IPS DF 4.7 (cell line): ENCODE data around the gene MAML2.

Source experiments
- DNase-seq: peaks from one replicate; pipeline ENCODE4 v3.0.0-alpha.2; 2013; ENCODE audit warnings: low spot score; ENCODE audit errors: extremely low read depth

Gene MAML2

GRCh38 chr11:96342961-96343711 lies at the start of gene MAML2:
MAML2 (minus strand) TSS chr11:96343195; CDS start chr11:96341895, 1,300 bp downstream.
- DNase-seq, result peak; percentile 68

GRCh38 chr11:96391698-96392307 lies 48.8 kb upstream of the MAML2 start:
- no peak for DNase-seq

DNA sequence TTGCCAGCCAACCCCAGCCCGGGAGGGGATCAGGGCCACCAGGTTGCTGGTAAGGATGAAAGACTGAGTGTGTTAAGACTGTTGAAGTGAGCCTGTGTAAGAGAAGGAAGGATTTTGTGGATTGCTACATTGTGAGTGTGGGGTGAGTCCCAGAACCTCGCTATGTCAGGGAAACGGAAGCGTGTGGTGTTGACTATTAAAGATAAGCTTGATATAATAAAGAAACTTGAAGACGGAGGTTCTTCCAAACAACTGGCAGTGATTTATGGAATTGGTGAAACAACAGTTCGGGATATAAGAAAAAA lies 47.4 kb upstream of the MAML2 start:
- no peak for DNase-seq

DNA sequence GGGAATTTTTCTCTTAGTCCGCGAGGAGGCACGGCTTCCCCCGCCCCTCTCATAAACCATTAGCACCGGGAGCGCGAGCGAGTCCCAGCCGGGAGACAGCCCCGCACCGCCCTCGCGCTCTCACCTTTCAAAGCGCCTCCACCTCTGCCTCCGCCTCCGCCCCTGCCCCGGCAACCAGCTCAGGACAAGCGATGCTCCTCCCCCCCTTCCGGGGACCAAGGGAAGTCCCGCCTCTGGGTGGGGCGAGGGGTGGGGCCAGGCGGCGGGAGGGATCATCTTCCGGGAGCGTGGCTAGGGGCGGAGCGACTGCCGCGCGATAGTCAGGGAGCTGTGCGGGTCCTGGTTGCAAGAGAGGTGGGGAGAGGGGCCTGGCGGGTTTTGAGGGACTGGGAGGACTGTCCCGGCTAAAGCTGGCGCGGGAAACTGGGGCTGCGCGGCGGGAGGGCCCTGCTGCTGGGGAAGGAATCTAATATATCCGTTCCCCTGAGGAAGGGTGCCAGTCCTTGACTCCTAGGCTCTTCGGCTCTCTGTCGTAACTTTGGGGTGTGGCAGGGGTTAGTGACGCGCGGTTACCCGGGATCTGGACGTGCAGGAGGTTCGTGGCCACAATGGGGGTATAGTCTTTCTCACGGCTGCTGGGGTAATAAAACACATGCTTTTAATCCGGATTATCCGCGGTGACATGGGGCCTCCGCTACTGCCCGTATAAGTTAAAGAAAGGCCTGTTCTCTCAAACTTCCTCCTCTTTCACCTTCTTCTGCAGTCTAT lies 46.9 kb upstream of the MAML2 start, which contains the start of the genes CCDC82 and JRKL:
TSS of gene CCDC82 (minus strand) at position 193 of the 768 bp plus-strand sequence. CDS start 5,165 bp downstream, outside the sequence.
TSS of gene JRKL (plus strand) at position 294 of the 768 bp plus-strand sequence. CDS start 637 bp downstream, outside the sequence.
- peak; percentile 38 for DNase-seq

DNA sequence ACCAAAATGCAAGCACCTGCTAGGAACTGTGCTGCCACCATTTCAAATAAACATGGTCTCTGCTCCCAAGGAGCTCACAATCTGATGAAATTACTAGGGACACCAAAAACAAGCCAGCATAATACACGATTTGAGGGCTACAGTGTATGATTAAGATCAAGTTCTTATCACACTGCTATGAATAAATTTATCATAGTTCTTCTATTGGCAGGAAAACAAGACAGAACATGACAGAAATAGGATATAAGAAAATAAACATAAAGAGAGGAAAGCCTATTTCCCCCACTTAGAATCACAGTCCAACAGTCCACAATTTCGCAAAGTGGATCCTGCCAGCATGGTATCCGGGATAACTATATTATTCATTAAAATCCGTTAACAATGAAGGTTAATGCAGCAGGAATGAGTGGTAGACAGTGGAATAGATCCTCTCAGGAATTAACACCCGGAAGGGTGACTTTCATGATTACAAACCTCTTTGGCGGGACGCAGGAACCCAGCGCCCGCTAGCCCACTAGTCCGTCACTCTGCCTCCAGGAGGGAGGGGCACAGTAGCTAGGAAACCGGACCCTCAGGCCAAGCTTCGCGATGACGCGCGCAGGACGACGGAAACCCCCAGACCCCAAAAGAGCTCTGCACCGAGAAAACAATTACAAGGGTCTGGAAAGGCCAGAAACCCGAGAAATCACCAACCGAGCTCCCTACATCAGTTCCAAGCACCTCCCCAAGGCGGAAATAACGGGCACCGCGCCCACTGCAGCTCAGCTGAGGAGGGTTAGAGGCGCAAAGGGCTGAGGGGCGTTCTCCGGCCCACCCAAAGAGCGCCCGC lies 46.1 kb upstream of the MAML2 start:
- DNase-seq, result peak; percentile 14

DNA sequence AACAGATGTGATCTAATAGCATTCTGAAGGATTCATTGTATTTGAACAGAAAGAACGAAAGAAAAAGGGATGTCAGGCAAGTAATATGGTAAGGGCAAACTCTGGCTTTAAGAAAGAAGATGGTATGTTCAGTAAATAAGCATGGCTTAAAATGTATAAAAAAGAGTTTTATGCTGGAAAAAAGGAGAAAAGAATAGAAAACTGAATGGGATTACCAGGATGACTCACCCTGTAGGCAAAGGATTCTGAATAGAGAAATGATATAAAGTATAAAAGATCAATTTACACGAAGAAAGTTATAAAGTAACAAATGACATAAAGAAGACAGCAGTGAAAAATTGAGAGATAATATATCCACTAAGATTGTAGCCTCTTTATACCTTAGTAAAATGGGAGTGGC lies 42.2 kb upstream of the MAML2 start:
- DNase-seq, result no peak

DNA sequence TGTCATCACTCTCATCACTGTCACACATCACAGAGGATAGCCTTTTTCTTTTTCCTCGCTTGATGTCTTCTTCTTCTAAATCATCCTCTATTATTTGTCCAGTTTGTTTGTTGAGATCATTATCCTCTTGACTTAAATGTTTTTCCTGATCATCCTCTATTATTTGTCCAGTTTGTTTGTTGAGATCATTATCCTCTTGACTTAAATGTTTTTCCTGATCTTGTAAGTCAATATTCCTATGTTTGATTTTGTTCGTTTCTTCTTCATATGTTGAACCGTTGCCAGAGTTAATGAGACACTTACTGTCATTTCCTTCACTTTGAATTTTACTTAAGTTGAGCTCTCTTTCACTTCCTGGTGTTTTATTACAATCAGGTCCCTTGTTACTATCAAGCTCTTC lies 41.2 kb upstream of the MAML2 start:
- no peak for DNase-seq

DNA sequence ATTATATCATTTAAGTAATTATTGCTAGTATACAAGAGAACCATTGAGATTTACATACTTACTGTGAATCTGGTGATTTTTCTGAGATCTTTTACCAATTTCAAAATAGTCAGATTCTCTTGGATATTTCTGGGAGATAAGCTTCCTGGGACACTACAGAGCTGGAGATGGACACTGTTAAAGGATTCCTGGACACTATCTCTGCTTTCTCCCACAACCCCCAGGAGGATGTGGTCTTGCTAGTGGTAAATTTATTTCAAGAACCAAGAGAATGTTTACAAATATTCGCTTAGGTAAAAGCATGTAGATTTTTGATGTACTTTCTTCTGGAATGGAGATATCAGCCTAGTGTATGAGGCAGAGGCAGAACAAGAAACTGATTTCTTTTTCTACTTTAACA lies 33.8 kb upstream of the MAML2 start:
- no peak for DNase-seq

GRCh38 chr11:96373826-96374225 lies 30.8 kb upstream of the MAML2 start:
- DNase-seq, result no peak

GRCh38 chr11:96367342-96367741 lies 24.3 kb upstream of the MAML2 start:
- DNase-seq, result no peak

DNA sequence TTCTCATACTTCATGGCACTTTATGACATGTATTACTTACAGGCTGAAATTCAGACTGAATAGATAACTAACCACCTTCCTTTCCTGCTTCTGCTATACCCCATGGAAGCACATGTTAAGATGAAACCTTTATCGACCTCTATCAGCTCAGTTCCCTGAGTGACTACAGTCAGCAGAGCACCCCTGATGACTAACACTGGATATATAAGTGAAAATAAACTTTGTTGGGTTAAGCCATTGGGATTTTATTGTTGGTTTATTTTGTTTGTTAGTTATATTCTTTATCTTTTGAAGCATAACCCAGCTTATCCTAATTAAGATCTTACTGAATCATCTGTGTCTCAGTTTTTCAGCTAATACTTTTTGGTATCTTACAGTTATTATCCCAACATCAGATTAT lies 23.0 kb upstream of the MAML2 start:
- DNase-seq, result no peak

GRCh38 chr11:96365493-96365892 lies 22.5 kb upstream of the MAML2 start:
- no peak for DNase-seq

DNA sequence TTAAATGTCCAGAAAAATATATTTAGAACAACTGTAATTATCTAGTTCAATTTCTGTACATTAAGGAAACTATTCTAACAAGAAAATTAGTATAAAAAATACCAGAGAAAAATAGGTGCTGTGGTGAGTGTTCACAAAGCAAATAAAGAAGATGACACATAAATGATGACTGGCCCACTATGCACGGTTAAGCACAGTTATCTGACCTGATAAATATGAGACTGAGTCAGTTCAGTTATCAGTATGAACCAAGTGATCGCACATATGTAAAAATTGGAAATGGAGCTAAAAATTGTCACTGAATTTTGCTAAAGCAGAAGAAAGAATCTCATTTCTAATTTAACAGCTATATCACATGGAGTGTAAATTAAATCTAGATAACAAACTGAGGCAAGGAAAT lies 18.8 kb upstream of the MAML2 start:
- DNase-seq, result no peak

DNA sequence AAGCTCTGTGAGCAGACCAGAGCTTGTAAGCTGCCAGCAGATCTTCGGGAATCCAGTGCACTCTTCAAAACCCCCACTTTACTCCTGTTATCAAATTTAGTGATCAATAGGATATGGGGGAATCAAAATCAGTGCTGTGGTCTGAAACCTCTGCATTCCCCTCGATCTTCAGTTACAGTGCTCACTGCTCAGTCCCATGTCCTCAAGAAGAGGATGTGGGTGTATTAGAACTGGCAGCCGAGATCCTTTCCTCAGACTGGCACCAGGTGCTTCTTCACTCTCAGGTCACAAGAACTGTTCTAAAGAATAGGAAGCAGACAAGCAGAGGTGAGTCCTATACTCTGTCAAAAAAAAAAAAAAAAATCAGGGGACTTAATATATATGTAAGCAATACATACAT lies 15.3 kb upstream of the MAML2 start:
- DNase-seq, result no peak

DNA sequence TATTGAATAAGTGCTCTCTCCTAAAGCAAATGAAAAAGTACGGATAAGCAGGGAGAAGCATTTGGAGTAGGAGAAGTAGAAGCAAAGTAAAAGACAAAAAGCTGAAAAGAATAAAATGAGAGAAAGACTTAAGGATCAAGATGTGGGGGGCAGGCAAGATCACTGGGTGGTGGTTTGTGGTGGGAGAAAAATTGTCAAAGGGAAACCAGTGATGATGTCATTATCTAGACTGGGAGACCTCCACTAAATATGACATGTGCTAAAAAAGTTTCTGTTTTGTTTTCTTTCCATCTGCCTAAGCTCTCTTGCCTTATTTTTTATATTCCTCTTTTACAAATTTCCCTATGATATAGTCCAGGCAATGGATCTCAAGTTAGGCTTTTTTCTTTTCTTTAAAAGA lies 14.8 kb upstream of the MAML2 start:
- DNase-seq, result no peak

DNA sequence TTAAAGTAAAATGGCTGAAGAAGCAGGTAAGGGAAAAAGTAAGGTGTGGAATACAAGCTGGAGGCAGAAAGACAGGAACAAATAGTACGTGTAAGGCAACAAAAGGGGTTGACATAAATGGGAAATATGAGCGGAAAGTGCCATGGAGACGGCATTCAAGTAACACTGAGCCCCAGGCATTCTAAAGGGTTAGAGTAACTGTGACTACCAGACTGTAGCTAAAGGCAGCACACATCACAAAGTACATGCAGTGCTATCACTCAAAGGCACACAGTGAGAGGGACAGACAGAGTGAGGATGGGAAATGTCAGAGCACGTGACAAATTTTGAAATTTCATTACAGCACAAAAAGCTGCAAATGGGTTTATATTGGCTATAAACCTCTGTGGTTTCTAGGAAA lies 13.9 kb upstream of the MAML2 start:
- no peak for DNase-seq

DNA sequence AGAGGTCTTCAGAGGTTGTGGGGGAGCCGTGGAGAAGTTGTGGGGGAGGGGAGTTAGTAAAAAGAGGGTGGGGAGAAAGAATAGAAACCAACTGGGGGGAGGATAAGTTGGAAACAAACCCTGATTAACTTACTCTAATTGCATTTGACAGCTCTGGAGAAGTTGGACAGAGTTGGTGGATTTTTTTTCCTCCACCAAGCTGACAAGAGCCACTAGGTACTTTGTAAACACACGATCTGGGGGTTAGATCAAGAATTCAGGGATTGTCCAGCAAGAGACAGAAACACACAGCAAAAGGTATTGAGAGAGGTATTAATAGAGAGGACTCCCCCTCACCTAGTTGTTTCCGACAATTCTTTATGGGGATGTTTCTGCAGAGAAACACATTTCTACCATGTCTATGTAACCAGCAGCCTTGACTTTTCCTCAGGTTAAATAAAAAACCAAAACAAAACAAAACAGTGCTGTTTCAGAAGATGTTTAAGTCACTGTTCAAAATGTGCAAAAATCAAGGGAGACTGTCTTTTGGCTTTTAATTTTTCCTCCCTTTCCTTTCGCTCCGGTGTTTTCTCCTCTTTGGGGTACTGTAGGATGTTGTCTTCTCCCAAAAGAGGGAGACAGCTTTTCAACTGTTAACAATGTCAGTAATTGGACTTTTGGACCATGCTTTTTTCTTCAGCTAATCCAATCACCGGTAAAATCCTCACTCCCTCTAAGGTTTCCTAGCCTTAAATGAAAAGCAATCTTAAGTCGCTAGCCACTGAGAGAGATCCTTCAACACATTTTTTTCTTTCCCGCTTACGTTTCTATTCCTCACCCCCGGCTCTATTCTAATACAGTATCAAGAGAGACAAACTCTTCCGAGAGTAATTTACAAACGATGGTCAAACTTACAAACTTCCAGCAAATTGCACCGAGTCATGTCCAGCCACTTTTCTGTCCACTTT lies 708 bp downstream of the MAML2 start:
- no peak for DNase-seq

DNA sequence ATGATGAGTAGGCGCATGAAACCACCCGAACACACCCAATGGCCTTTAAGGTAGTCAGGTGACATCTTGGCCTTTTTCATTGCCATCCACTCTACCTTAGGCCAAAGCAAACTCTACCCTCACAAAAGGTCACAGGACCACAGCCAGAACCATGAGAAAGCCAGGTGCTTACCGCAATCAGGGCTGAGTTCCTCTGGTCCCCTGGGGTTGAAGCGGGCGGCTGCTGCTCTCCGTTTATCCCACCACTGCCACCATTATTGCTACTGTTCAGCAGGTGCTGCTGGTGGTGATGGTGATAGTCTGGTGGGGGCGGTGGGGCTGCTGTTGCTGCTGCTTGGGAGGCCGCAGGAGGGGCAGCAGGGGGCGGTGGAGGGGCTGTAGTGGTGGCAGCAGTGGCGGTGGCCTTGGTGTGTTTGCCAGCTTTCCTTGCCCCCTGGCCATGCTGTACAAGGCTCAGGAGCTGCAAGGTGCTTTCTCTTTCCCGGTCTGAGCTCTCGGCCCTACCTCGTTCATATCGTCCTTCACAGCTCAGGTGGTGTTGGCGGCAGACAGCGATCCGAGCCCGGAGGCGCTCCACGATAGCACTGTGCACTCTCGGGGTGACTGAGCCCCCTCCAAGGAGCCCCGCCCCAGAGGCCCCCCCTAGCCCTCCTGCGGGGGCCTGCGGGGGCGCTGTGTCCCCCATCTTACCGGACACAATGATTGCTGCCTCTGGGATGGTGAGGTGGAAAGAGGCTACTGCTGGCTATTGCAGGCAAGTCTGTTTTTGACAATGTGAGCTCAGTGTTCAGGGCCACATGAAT lies 1.6 kb downstream of the MAML2 start:
- no peak for DNase-seq

GRCh38 chr11:96340555-96340885 lies 2.5 kb downstream of the MAML2 start:
- DNase-seq, result no peak
